Activated T-cell treated with anti-CD3 and anti-CD28 coated beads, Interleukin-2, amount 50 U/mL, for 24 hours (primary cell): ENCODE results near the gene IL17C.

Source experiments
- DNase-seq: peaks from one replicate; pipeline ENCODE4 v3.0.0-alpha.2; 2020
- H3K27ac Mint-ChIP-seq: 2 replicates; pipeline ENCODE4 v1.8.0; 2020; ENCODE audit warnings: mild to moderate bottlenecking, mixed read lengths
- H3K27me3 Mint-ChIP-seq: 2 replicates; pipeline ENCODE4 v1.8.0; 2020; ENCODE audit warnings: mixed read lengths
- H3K36me3 Mint-ChIP-seq: 2 replicates; pipeline ENCODE4 v1.8.0; 2020; ENCODE audit warnings: low read depth, mixed read lengths
- H3K4me1 Mint-ChIP-seq: 2 replicates; pipeline ENCODE4 v1.8.0; 2020; ENCODE audit warnings: low read depth, mixed read lengths
- H3K4me3 Mint-ChIP-seq: 2 replicates; pipeline ENCODE4 v1.8.0; 2020; ENCODE audit warnings: mild to moderate bottlenecking, moderate library complexity, mixed read lengths
- H3K9me3 Mint-ChIP-seq: 2 replicates; pipeline ENCODE4 v1.8.0; 2020; ENCODE audit warnings: mixed read lengths

Gene IL17C

DNA sequence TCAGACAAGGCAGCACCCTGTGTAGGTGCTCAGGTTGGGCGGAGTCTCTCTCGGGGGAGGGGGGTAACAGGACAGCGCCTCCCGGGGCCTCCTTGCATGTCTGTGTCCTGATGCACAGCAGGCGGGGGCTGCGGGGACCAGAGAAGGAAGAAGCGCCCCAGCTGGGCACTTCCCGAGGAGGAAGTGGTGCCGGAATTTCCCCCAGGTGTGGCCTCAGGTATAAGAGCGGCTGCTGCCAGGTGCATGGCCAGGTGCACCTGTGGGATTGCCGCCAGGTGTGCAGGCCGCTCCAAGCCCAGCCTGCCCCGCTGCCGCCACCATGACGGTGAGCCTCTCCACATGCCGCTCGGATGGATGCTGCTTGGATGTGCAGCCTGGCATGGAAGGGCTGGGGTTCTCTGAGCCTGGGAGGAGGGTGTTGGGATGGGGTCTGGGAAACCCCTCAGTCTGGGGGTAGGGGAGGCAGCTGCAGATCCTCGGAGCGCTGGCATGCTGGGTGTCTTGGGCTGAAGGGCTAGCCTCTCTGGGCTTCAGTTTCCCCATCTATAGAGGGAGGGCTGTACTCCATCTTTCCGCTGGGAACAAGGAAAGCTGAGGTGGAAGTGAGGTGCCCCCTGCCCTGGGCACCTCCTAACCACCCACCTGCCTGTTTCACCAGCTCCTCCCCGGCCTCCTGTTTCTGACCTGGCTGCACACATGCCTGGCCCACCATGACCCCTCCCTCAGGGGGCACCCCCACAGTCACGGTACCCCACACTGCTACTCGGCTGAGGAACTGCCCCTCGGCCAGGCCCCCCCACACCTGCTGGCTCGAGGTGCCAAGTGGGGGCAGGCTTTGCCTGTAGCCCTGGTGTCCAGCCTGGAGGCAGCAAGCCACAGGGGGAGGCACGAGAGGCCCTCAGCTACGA is at the start of gene IL17C:
IL17C (plus strand) TSS at position 250 of the 908 bp plus-strand sequence; CDS start at position 320, 70 bp downstream.
- Mint-ChIP-seq H3K4me1 (peaks cover 48% of the 10 kb centered on the region), H3K36me3 (peaks cover 13% of the 10 kb centered on the region), H3K4me3 (peak within 1 kb of the TSS; percentile 3), H3K9me3 (no peaks in the 10 kb centered on the region), H3K27ac (peak within 1 kb of the TSS; percentile 71), H3K27me3 (peaks cover 34% of the 10 kb centered on the region)
- no peak for DNase-seq

DNA sequence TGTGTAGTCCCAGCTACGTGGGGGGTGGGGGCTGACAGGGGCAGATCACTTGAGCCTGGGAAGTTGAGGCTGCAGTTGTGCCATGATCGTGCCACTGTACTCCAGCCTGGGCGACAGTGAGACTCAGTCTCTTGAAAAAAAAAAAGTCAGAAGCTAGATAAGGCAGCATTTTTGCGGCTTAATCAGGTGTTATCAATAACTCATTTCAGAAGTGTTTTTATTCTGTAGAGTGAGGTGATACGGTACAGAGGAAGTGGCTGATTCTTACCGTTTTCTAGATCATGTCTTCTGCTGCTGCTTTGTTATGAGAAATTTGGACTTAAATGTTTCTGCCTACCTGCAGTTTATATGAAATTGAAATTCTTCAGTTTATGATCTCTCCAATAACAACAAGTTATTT is 49.6 kb upstream of the IL17C start:
- DNase-seq, result no peak
- H3K36me3 Mint-ChIP-seq, result peaks cover 89% of the 10 kb centered on the region
- H3K27me3 Mint-ChIP-seq, result no peaks in the 10 kb centered on the region
- H3K4me1 Mint-ChIP-seq, result peaks cover 58% of the 10 kb centered on the region
- no peak overlapping the region for H3K4me3 Mint-ChIP-seq
- no peaks in the 10 kb centered on the region for H3K9me3 Mint-ChIP-seq
- H3K27ac Mint-ChIP-seq, result peak overlapping the region; percentile 82

GRCh38 chr16:88589441-88589840 is 48.9 kb upstream of the IL17C start:
- Mint-ChIP-seq H3K27ac (peak overlapping the region; percentile 73), H3K27me3 (no peaks in the 10 kb centered on the region), H3K4me3 (no peak overlapping the region), H3K9me3 (no peaks in the 10 kb centered on the region), H3K36me3 (peaks cover 88% of the 10 kb centered on the region), H3K4me1 (peaks cover 55% of the 10 kb centered on the region)
- DNase-seq, result no peak

DNA sequence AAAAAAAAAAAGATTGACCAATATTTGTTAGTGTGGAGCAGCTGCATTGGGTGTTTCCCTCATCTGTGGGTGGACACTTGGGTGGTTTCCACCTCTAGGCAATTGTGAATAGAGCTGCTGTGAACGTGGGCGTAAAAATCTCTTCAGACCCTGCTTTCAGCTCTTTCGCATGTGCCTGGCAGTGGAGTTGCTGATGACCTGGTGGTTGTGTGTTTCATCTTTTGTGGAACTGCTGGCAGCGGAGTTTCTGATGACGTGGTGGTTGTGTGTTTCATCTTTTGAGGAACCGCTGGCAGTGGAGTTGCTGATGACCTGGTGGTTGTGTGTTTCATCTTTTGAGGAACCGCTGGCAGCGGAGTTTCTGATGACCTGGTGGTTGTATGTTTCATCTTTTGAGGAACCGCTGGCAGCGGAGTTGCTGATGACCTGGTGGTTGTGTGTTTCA is 46.8 kb upstream of the IL17C start:
- Mint-ChIP-seq H3K27ac (peak overlapping the region; percentile 87), H3K27me3 (no peaks in the 10 kb centered on the region), H3K4me3 (peak overlapping the region; percentile 32), H3K9me3 (no peaks in the 10 kb centered on the region), H3K36me3 (peaks cover 81% of the 10 kb centered on the region), H3K4me1 (peaks cover 54% of the 10 kb centered on the region)
- DNase-seq, result peak; percentile 48

DNA sequence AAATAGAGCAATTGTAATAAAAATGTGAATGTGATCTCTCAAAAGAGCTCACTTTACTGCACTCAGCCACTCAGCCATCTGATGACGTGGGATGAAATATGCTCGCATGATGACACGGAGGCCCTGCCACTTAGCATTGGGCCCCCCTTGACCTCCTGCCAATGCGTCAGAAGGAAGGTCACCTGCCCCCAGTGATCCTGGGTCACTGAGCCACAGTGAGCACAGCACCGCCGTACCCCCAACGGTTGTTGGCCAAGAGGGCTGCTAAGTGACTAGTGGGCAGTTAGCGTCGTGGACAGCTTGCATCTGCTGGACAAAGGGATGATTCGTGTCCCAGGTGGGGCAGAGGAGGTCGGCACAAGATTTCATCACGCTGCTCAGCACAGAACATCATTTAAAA is 45.3 kb upstream of the IL17C start:
- no peak overlapping the region for H3K4me3 Mint-ChIP-seq
- no peaks in the 10 kb centered on the region for H3K27me3 Mint-ChIP-seq
- DNase-seq, result no peak
- peaks cover 53% of the 10 kb centered on the region for H3K4me1 Mint-ChIP-seq
- no peaks in the 10 kb centered on the region for H3K9me3 Mint-ChIP-seq
- peaks cover 78% of the 10 kb centered on the region for H3K36me3 Mint-ChIP-seq
- no peak overlapping the region for H3K27ac Mint-ChIP-seq

DNA sequence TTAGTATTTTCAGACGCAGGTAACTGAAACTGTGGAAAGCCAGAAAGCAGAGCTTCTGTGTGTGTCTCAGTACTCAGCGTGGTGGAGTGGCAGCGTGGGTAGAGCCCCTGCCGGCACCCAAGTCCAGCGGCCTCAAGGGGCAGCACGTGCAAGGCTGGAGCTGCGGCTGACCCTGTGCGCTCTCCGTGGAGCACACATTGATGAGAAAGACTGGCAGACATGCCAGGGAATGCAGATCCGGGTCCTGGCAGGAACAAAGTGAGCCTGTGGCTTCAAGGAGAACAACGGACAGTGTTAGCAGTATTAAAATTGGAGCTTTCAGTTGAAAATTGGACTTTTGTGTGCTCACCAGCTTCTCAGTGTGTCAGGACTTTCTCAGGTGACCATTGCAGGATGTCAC is 44.9 kb upstream of the IL17C start:
- Mint-ChIP-seq H3K36me3 (peaks cover 78% of the 10 kb centered on the region), H3K27ac (no peak overlapping the region), H3K4me1 (peaks cover 49% of the 10 kb centered on the region), H3K9me3 (no peaks in the 10 kb centered on the region), H3K4me3 (no peak overlapping the region), H3K27me3 (no peaks in the 10 kb centered on the region)
- no peak for DNase-seq

DNA sequence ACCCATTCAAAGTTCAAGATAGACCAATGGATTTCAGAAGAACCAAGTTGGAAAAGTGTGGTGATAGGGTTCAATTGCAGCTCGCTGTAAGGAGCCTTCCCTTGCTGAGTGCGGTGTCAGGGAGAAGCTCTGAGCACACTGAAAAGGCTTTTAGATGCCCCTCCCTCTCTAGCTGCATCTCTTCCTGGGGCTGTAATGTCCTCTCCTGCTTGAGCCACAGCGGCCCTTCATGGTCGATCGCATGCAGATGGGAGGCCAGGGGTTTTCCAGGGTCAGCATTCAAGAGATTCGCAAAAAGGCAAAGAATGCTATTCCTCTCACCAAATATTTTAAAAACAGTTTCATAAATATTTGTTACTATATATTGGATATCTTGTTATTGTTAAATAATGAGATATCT is 44.5 kb upstream of the IL17C start:
- H3K9me3 Mint-ChIP-seq, result no peaks in the 10 kb centered on the region
- H3K4me1 Mint-ChIP-seq, result peaks cover 45% of the 10 kb centered on the region
- no peak overlapping the region for H3K27ac Mint-ChIP-seq
- no peak overlapping the region for H3K4me3 Mint-ChIP-seq
- H3K36me3 Mint-ChIP-seq, result peaks cover 78% of the 10 kb centered on the region
- no peaks in the 10 kb centered on the region for H3K27me3 Mint-ChIP-seq
- no peak for DNase-seq

DNA sequence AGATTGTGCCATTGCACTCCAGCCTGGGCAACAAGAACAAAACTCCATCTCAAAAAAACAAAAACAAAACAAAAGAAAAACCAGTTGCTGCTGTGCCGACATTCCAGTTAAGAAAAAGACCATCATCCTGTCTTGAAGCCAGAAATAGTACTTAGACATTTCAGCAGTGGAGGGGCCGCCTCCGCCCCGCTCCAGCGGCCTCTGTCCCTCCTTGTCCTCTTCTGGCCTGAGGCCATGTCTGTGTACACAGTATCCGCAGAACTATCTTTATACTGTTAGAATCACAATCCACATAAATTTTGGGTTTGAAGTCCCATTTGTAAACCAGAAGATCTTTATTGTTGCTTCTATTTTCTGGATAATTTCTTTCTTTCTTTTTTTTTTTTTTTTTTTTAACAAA is 43.3 kb upstream of the IL17C start:
- Mint-ChIP-seq H3K36me3 (peaks cover 78% of the 10 kb centered on the region), H3K27ac (no peak overlapping the region)

GRCh38 chr16:88595921-88596320 is 42.5 kb upstream of the IL17C start:
- Mint-ChIP-seq H3K4me1 (peaks cover 33% of the 10 kb centered on the region), H3K27me3 (no peaks in the 10 kb centered on the region), H3K27ac (peak overlapping the region; percentile 40), H3K4me3 (no peak overlapping the region), H3K9me3 (no peaks in the 10 kb centered on the region), H3K36me3 (peaks cover 79% of the 10 kb centered on the region)
- DNase-seq, result no peak

More for the DNA sequence above, 43.3 kb upstream of the IL17C start:
- H3K4me3 Mint-ChIP-seq, result no peak overlapping the region
- no peaks in the 10 kb centered on the region for H3K27me3 Mint-ChIP-seq
- H3K4me1 Mint-ChIP-seq, result peaks cover 35% of the 10 kb centered on the region
- H3K9me3 Mint-ChIP-seq, result no peaks in the 10 kb centered on the region
- no peak for DNase-seq

DNA sequence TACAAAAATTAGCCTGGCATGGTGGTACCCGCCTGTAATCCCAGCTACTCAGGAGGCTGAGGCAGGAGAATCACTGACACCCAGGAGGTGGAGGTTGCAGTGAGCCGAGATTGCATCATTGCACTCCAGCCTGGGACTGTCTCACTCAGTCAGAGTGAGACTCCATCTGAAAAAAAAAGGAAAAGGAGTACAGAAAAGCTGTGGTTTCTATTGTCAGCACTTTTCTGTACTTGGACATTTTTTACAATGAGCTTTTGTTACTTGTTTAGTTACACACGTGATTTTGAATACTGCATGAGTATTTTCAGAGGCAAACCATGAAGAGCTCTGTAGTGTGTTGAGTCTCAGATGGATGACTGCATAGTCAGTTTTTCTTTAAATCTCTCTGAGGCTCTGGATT is 41.9 kb upstream of the IL17C start:
- DNase-seq, result no peak
- Mint-ChIP-seq H3K27me3 (no peaks in the 10 kb centered on the region), H3K36me3 (peaks cover 81% of the 10 kb centered on the region), H3K4me1 (peaks cover 30% of the 10 kb centered on the region), H3K9me3 (no peaks in the 10 kb centered on the region), H3K4me3 (no peak overlapping the region), H3K27ac (peak overlapping the region; percentile 40)

DNA sequence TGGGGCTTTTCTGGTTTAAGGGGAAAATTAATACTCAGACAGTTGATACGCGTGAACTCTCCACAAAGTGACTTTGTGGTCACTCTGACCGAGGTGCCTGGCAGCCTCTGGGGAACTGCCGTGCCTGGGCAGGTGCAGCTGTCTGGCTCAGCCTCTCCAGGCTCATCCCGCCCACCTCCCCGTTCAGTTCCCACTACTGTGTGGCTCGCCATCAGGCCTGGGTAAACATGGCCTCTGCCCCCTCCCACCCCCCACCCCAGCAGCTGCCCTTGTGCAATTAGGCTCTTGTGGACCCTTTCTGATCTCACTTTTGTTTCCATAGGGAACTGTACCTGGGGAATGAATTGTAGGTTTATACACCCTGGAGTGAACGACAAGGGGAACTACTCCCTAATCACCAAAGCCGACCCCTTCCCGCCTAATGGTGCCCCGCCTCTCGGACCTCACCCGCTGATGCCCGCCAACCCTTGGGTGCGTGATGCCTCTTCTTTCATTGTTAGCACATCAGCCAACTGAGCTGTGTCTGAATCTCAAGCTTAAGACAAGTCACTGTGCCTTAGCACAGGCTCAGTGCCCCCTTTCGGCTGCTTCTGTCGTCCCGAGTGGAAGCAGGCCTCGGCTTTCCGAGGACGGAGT is 40.4 kb upstream of the IL17C start:
- no peak for DNase-seq
- H3K27me3 Mint-ChIP-seq, result no peaks in the 10 kb centered on the region
- no peak overlapping the region for H3K27ac Mint-ChIP-seq
- H3K4me3 Mint-ChIP-seq, result no peak overlapping the region
- peaks cover 21% of the 10 kb centered on the region for H3K4me1 Mint-ChIP-seq
- H3K9me3 Mint-ChIP-seq, result no peaks in the 10 kb centered on the region
- H3K36me3 Mint-ChIP-seq, result peaks cover 86% of the 10 kb centered on the region

- H3K4me3 Mint-ChIP-seq, result no peak overlapping the region
- no peak for DNase-seq
- H3K27me3 Mint-ChIP-seq, result no peaks in the 10 kb centered on the region
- peaks cover 80% of the 10 kb centered on the region for H3K36me3 Mint-ChIP-seq
- peaks cover 13% of the 10 kb centered on the region for H3K4me1 Mint-ChIP-seq
- H3K9me3 Mint-ChIP-seq, result no peaks in the 10 kb centered on the region
- no peak overlapping the region for H3K27ac Mint-ChIP-seq
These were observed 39.2 kb upstream of the IL17C start for GRCh38 chr16:88599092-88599733.

GRCh38 chr16:88599825-88600538 is 38.4 kb upstream of the IL17C start:
- H3K4me1 Mint-ChIP-seq, result peaks cover 13% of the 10 kb centered on the region
- H3K27ac Mint-ChIP-seq, result no peak overlapping the region
- H3K36me3 Mint-ChIP-seq, result peaks cover 83% of the 10 kb centered on the region
- no peak for DNase-seq
- H3K9me3 Mint-ChIP-seq, result no peaks in the 10 kb centered on the region
- H3K27me3 Mint-ChIP-seq, result no peaks in the 10 kb centered on the region
- no peak overlapping the region for H3K4me3 Mint-ChIP-seq

DNA sequence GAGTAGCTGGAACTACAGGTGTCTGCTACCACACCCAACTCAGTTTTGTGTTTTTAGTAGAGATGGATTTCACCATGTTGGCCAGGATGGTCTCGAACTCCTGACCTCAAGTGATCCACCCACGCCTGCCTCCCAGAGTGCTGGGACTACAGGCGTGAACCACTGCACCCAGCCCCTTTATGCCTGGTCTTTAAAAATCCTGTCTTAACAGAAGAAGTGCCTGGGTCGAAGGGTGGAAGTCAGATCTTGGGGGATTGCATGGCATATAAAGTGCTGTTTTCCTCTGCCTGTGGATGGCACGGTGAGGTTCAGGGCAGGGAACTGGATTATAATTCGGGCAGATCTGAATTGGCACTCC is 37.9 kb upstream of the IL17C start:
- peaks cover 83% of the 10 kb centered on the region for H3K36me3 Mint-ChIP-seq
- no peak overlapping the region for H3K27ac Mint-ChIP-seq
- H3K4me3 Mint-ChIP-seq, result no peak overlapping the region
- H3K4me1 Mint-ChIP-seq, result peaks cover 11% of the 10 kb centered on the region
- H3K9me3 Mint-ChIP-seq, result no peaks in the 10 kb centered on the region
- DNase-seq, result no peak
- no peaks in the 10 kb centered on the region for H3K27me3 Mint-ChIP-seq
